Liver (tissue), 3 donors: Measurements from ENCODE around the gene HHAT.

Experiments
- ATF3 ChIP-seq: IDR thresholded peaks from 2 replicates; pipeline ENCODE4 v1.6.1; 2016; ENCODE audit warnings: antibody characterized with exemption
- CTCF ChIP-seq: fragments of 150-350 bp; IDR thresholded peaks from 2 replicates; pipeline ENCODE4 v1.5.1; 2017; ENCODE audit warnings: improper control_type of control experiment, low read depth, low read length; ENCODE audit not compliant: missing input control
- EGR1 ChIP-seq, 2 donors: IDR thresholded peaks; 2 replicates each; pipeline ENCODE4 v1.6.1; 2016 to 2018; ENCODE audit warnings: antibody characterized with exemption in 2 of 2, low read depth in 2 of 2
- FOXA1 ChIP-seq: IDR thresholded peaks from 2 replicates; pipeline ENCODE4 v1.6.1; 2016; ENCODE audit warnings: antibody characterized with exemption
- GABPA ChIP-seq, 2 donors: IDR thresholded peaks in 1 of 2; conservative IDR thresholded peaks in 1 of 2; 2 replicates each; pipeline ENCODE4 v1.6.1; 2016; ENCODE audit warnings: antibody characterized with exemption in 2 of 2, mild to moderate bottlenecking in 1 of 2, moderate library complexity in 1 of 2
- HNF4G ChIP-seq: IDR thresholded peaks from 2 replicates; pipeline ENCODE4 v1.6.1; 2016; ENCODE audit warnings: antibody characterized with exemption
- JUND ChIP-seq, 2 donors: IDR thresholded peaks; 2 replicates each; pipeline ENCODE4 v1.6.1; 2016; ENCODE audit warnings: antibody characterized with exemption in 2 of 2
- MAX ChIP-seq: IDR thresholded peaks from 2 replicates; pipeline ENCODE4 v1.6.1; 2016; ENCODE audit warnings: antibody characterized with exemption
- RAD21 ChIP-seq, 2 donors: IDR thresholded peaks; 2 replicates each; pipeline ENCODE4 v1.6.1; 2016; ENCODE audit warnings: antibody characterized with exemption in 2 of 2, mild to moderate bottlenecking in 2 of 2
- REST ChIP-seq: IDR thresholded peaks from 2 replicates; pipeline ENCODE4 v1.6.1; 2016; ENCODE audit warnings: antibody characterized with exemption, mild to moderate bottlenecking
- SP1 ChIP-seq: IDR thresholded peaks from 2 replicates; pipeline ENCODE4 v1.6.1; 2018; ENCODE audit warnings: antibody characterized with exemption, mild to moderate bottlenecking
- TAF1 ChIP-seq: conservative IDR thresholded peaks from 2 replicates; pipeline ENCODE4 v1.6.1; 2016; ENCODE audit warnings: antibody characterized with exemption, mild to moderate bottlenecking
- YY1 ChIP-seq: IDR thresholded peaks from 2 replicates; pipeline ENCODE4 v1.6.1; 2016; ENCODE audit warnings: antibody characterized with exemption, mild to moderate bottlenecking
- ZBTB33 ChIP-seq: IDR thresholded peaks from 2 replicates; pipeline ENCODE4 v1.6.1; 2016; ENCODE audit warnings: antibody characterized with exemption
- donor health status: healthy.
- donor health status: healthy.

GRCh38 chr1:210629276-210629675 is 300.6 kb downstream of the HHAT start:
- no peak for TF ChIP-seq CTCF
- no peak for TF ChIP-seq YY1
- TF ChIP-seq EGR1 (IDR thresholded peaks at IDR 0.05; ENCODE audit: low read depth in 2 of 2), result no peak
- no peak for TF ChIP-seq ZBTB33
- TF ChIP-seq REST, result no peak
- no peak for TF ChIP-seq SP1
- no peak for TF ChIP-seq JUND (IDR thresholded peaks at IDR 0.05)
- TF ChIP-seq RAD21 (IDR thresholded peaks at IDR 0.05), result no peak
- TF ChIP-seq GABPA (IDR thresholded peaks at IDR 0.05 in 1 of 2, conservative IDR thresholded peaks at IDR 0.05 in 1 of 2), result no peak
- no peak for TF ChIP-seq MAX
- TF ChIP-seq ATF3, result no peak
- no peak for TF ChIP-seq HNF4G
- no peak for TF ChIP-seq TAF1
- TF ChIP-seq FOXA1, result no peak
